ENCODE results near the gene EFEMP2.

The EFEMP2 gene

GRCh38 chr11:65826984-65827735, 45.4 kb downstream of the EFEMP2 start:
- in situ Hi-C loops (cut with HindIII; ENCODE audit: low pct_unique_long_range_greater_than_20kb, low sequenced_read_pairs): no loop called here
- no peak for TF ChIP-seq JUND (IDR thresholded peaks at IDR 0.05; ENCODE audit: low read depth)
- no peak for DNase-seq (ENCODE audit: low read depth in 1 of 2, low spot score in 1 of 2)

- no peak for TF ChIP-seq JUND (IDR thresholded peaks at IDR 0.05; ENCODE audit: low read depth)
- no peak for DNase-seq (ENCODE audit: low read depth in 1 of 2, low spot score in 1 of 2)
- in situ Hi-C loops (cut with HindIII; ENCODE audit: low pct_unique_long_range_greater_than_20kb, low sequenced_read_pairs): no loop called here
Observed at GRCh38 chr11:65822776-65823528, 49.6 kb downstream of the EFEMP2 start.

GRCh38 chr11:65821107-65821506, 51.5 kb downstream of the EFEMP2 start:
- in situ Hi-C loops (cut with HindIII; ENCODE audit: low pct_unique_long_range_greater_than_20kb, low sequenced_read_pairs): no loop called here
- no peak for DNase-seq (ENCODE audit: low read depth in 1 of 2, low spot score in 1 of 2)

GRCh38 chr11:65817835-65818680, 54.5 kb downstream of the EFEMP2 start:
- in situ Hi-C loops (cut with HindIII; ENCODE audit: low pct_unique_long_range_greater_than_20kb, low sequenced_read_pairs): no loop called here
- DNase-seq (ENCODE audit: low read depth in 1 of 2, low spot score in 1 of 2): peak; percentile 92 to 93
- TF ChIP-seq JUND (IDR thresholded peaks at IDR 0.05; ENCODE audit: low read depth): no peak

More at GRCh38 chr11:65821107-65821506, 51.5 kb downstream of the EFEMP2 start:
- TF ChIP-seq JUND (IDR thresholded peaks at IDR 0.05; ENCODE audit: low read depth): no peak

GRCh38 chr11:65817312-65817834, 55.2 kb downstream of the EFEMP2 start:
- TF ChIP-seq JUND (IDR thresholded peaks at IDR 0.05; ENCODE audit: low read depth): no peak
- in situ Hi-C loops (cut with HindIII; ENCODE audit: low pct_unique_long_range_greater_than_20kb, low sequenced_read_pairs): no loop called here
- DNase-seq (ENCODE audit: low read depth in 1 of 2, low spot score in 1 of 2): no peak

- TF ChIP-seq JUND (IDR thresholded peaks at IDR 0.05; ENCODE audit: low read depth): no peak
- DNase-seq (ENCODE audit: low read depth in 1 of 2, low spot score in 1 of 2): no peak
- in situ Hi-C loops (cut with HindIII; ENCODE audit: low pct_unique_long_range_greater_than_20kb, low sequenced_read_pairs): no loop called here
Observed at GRCh38 chr11:65816696-65817095, 55.9 kb downstream of the EFEMP2 start.
